MM.1S (cell line): ENCODE data around the gene ST3GAL4.
"Not testable (repeated sequence)": the region's sequence is repeated elsewhere in the genome, so short reads cannot be mapped to it uniquely, and the experiment has no call there.

Experiments used
- DNase-seq: peaks from one replicate; pipeline ENCODE4 v3.0.0-alpha.2; 2015
- H2AFZ ChIP-seq: fragments of 300-600 bp; sonication (generic); 2 replicates; pipeline ENCODE4 v1.6.0; 2016; ENCODE audit warnings: antibody characterized with exemption, low read length
- H3F3A ChIP-seq: fragments of 300-600 bp; sonication (generic); 2 replicates; pipeline ENCODE4 v1.6.1; 2016; ENCODE audit warnings: mild to moderate bottlenecking, antibody characterized with exemption, low read length, moderate library complexity, mixed read lengths; ENCODE audit not compliant: insufficient read depth
- H3K27ac ChIP-seq: fragments of 300-600 bp; sonication (generic); 2 replicates; pipeline ENCODE4 v1.5.1; 2016; ENCODE audit warnings: mild to moderate bottlenecking, low read length
- H3K27me3 ChIP-seq: fragments of 300-600 bp; sonication (generic); replicated peaks from 2 replicates; pipeline ENCODE4 v1.6.0; 2016; ENCODE audit warnings: low read length; ENCODE audit not compliant: insufficient read depth
- H3K36me3 ChIP-seq: fragments of 300-600 bp; sonication (generic); replicated peaks from 2 replicates; pipeline ENCODE4 v1.6.1; 2016; ENCODE audit warnings: mild to moderate bottlenecking, low read length, mixed read lengths; ENCODE audit not compliant: insufficient read depth
- H3K4me1 ChIP-seq: fragments of 300-600 bp; sonication (generic); 2 replicates; pipeline ENCODE4 v1.6.1; 2016; ENCODE audit warnings: low read length, mixed read lengths
- H3K4me2 ChIP-seq: fragments of 300-600 bp; sonication (generic); 2 replicates; pipeline ENCODE4 v1.6.0; 2016; ENCODE audit warnings: low read depth, low read length
- H3K4me3 ChIP-seq: fragments of 300-600 bp; sonication (generic); 2 replicates; pipeline ENCODE4 v1.5.1; 2016; ENCODE audit warnings: low read length, mixed read lengths
- H3K79me2 ChIP-seq: fragments of 300-600 bp; sonication (generic); 2 replicates; pipeline ENCODE4 v1.6.1; 2016; ENCODE audit warnings: mixed run types, low read length, mixed read lengths
- H3K9ac ChIP-seq: fragments of 300-600 bp; sonication (generic); 2 replicates; pipeline ENCODE4 v1.6.1; 2016; ENCODE audit warnings: low read length, mixed read lengths
- H3K9me2 ChIP-seq: fragments of 300-600 bp; sonication (generic); replicated peaks from 2 replicates; pipeline ENCODE4 v1.6.1; 2016; ENCODE audit warnings: mild to moderate bottlenecking, low read length, mixed read lengths; ENCODE audit not compliant: insufficient read depth
- H3K9me3 ChIP-seq: fragments of 300-600 bp; sonication (generic); replicated peaks from 2 replicates; pipeline ENCODE4 v1.6.1; 2016; ENCODE audit warnings: mild to moderate bottlenecking, low read length, mixed read lengths; ENCODE audit not compliant: insufficient read depth
- H4K20me1 ChIP-seq: fragments of 300-600 bp; sonication (generic); 2 replicates; pipeline ENCODE4 v1.6.1; 2016; ENCODE audit warnings: mild to moderate bottlenecking, low read length, moderate library complexity, mixed read lengths; ENCODE audit not compliant: insufficient read depth
- CTCF ChIP-seq: fragments of 300-600 bp; sonication (generic); IDR thresholded peaks from 2 replicates; pipeline ENCODE4 v1.5.1; 2016; ENCODE audit warnings: antibody characterized with exemption, low read length, mixed read lengths
- EZH2 ChIP-seq: fragments of 300-600 bp; sonication (generic); optimal IDR thresholded peaks from 2 replicates; pipeline ENCODE3; 2017; ENCODE audit warnings: low read depth, mild to moderate bottlenecking, antibody characterized with exemption, low read length, mixed read lengths
- EZH2phosphoT487 ChIP-seq: fragments of 300-600 bp; sonication (generic); IDR thresholded peaks from 2 replicates; pipeline ENCODE4 v1.6.1; 2018; ENCODE audit warnings: antibody characterized with exemption, low read length

The ST3GAL4 gene

GRCh38 chr11:126308271-126308671 is 47.2 kb upstream of the ST3GAL4 start:
- H3K4me1 ChIP-seq: peaks cover 55% of the 10 kb centered on the region
- H3K79me2 ChIP-seq: peaks cover 63% of the 10 kb centered on the region
- no peaks in the 10 kb centered on the region for H4K20me1 ChIP-seq
- H2AFZ ChIP-seq: no peak overlapping the region
- no peaks in the 10 kb centered on the region for H3K9me3 ChIP-seq
- H3K27ac ChIP-seq: peak overlapping the region; percentile 11; the same call in 1 of the 2 replicates
- H3K4me3 ChIP-seq: no peak overlapping the region
- TF ChIP-seq EZH2phosphoT487 (no peak), EZH2 (no peak), CTCF (no peak)
- no peaks in the 10 kb centered on the region for H3K9me2 ChIP-seq
- H3K36me3 ChIP-seq: 0 out of 2 replicates have a peak, but pooled peaks cover 3% of the 10 kb centered on the region
- no peak for DNase-seq
- H3F3A ChIP-seq: peaks cover 74% of the 10 kb centered on the region
- 0 out of 2 replicates have a peak overlapping the region, but pooled peaks have one; percentile 8 for H3K4me2 ChIP-seq
- no peaks in the 10 kb centered on the region for H3K27me3 ChIP-seq
- no peak overlapping the region for H3K9ac ChIP-seq

- Histone ChIP-seq H3F3A (peaks cover 74% of the 10 kb centered on the region), H3K4me1 (peaks cover 60% of the 10 kb centered on the region), H3K79me2 (peaks cover 63% of the 10 kb centered on the region)
- H3K9me3 ChIP-seq, H3K36me3 ChIP-seq, H3K4me2 ChIP-seq, H3K4me3 ChIP-seq, H3K9me2 ChIP-seq, H4K20me1 ChIP-seq, H3K27me3 ChIP-seq, DNase-seq, H2AFZ ChIP-seq, H3K27ac ChIP-seq, H3K9ac ChIP-seq: not testable (repeated sequence)
These were observed 46.7 kb upstream of the ST3GAL4 start for GRCh38 chr11:126308771-126309170.

GRCh38 chr11:126310200-126310991 is 45.1 kb upstream of the ST3GAL4 start:
- Histone ChIP-seq H3K9me3 (no peaks in the 10 kb centered on the region), H4K20me1 (no peaks in the 10 kb centered on the region), H3K9me2 (no peaks in the 10 kb centered on the region), H3K27ac (peak overlapping the region; percentile 76; the same call in 1 of the 2 replicates), H3K9ac (peak overlapping the region; percentile 25; the same call in 1 of the 2 replicates), H3K27me3 (no peaks in the 10 kb centered on the region), H2AFZ (no peak overlapping the region), H3K4me1 (peaks cover 66% of the 10 kb centered on the region), H3K4me3 (no peak overlapping the region; the same call in 1 of the 2 replicates), H3K79me2 (peaks cover 66% of the 10 kb centered on the region), H3F3A (peaks cover 61% of the 10 kb centered on the region), H3K36me3 (0 out of 2 replicates have a peak, but pooled peaks cover 6% of the 10 kb centered on the region), H3K4me2 (peak overlapping the region; percentile 43)
- DNase-seq: peak; percentile 67
- no peak for TF ChIP-seq EZH2
- TF ChIP-seq CTCF: peak; percentile 87
- TF ChIP-seq EZH2phosphoT487: no peak

GRCh38 chr11:126310992-126311310 is 44.5 kb upstream of the ST3GAL4 start:
- Histone ChIP-seq H3K9ac (peak overlapping the region; percentile 25), H3K4me2 (peak overlapping the region; percentile 43)

More at GRCh38 chr11:126310992-126311310, 44.5 kb upstream of the ST3GAL4 start:
- H3K79me2 ChIP-seq: peaks cover 70% of the 10 kb centered on the region
- peak overlapping the region; percentile 76 for H3K27ac ChIP-seq
- no peak overlapping the region for H2AFZ ChIP-seq
- H3F3A ChIP-seq: peaks cover 61% of the 10 kb centered on the region
- no peaks in the 10 kb centered on the region for H3K27me3 ChIP-seq
- no peak for TF ChIP-seq CTCF
- no peak for TF ChIP-seq EZH2
- no peak for TF ChIP-seq EZH2phosphoT487
- H3K9me2 ChIP-seq: no peaks in the 10 kb centered on the region
- DNase-seq: no peak
- H3K9me3 ChIP-seq: no peaks in the 10 kb centered on the region
- 0 out of 2 replicates have a peak, but pooled peaks cover 6% of the 10 kb centered on the region for H3K36me3 ChIP-seq
- no peak overlapping the region; the same call in 1 of the 2 replicates for H3K4me3 ChIP-seq
- no peaks in the 10 kb centered on the region for H4K20me1 ChIP-seq
- peaks cover 64% of the 10 kb centered on the region for H3K4me1 ChIP-seq
